NK-92 treated with Interleukin-12 subunit alpha and Interleukin-12 subunit beta, amount 100 ng/mL, for 24 hours (cell line): ENCODE data around the gene VEGFD.
A peak's percentile ranks its signal among the peaks of the same experiment; 100 is the strongest.

Experiments used
- DNase-seq: peaks from one replicate; lab custom pipeline; 2025; lab: John Stamatoyannopoulos, UW

The VEGFD gene

GRCh38 chrX:15359701-15360100 lies 24.5 kb downstream of the VEGFD start:
- no peak for DNase-seq

GRCh38 chrX:15358533-15358932 lies 25.7 kb downstream of the VEGFD start:
- DNase-seq, result no peak

DNA sequence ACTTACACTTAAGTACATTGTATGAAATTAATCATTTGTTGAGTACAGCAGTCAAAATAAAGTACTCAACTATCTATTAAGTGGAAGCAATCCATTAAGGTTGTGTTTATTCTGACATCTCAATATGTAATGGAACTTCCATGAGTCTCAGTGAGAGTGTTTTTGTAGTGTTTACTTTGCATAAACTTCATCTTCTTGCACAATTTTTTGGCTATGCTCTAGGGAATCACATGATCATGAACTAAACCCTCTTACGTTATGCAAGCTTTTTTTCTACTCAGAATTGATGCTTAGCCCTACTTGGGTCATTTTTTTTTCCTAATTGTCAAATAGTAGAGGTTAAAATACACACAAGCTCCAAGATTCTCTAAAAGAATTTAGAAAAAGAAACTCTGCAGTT lies 27.8 kb downstream of the VEGFD start:
- DNase-seq, result no peak

GRCh38 chrX:15350329-15350996 lies 33.8 kb downstream of the VEGFD start:
- no peak for DNase-seq

GRCh38 chrX:15349046-15349445 lies 35.2 kb downstream of the VEGFD start:
- no peak for DNase-seq

DNA sequence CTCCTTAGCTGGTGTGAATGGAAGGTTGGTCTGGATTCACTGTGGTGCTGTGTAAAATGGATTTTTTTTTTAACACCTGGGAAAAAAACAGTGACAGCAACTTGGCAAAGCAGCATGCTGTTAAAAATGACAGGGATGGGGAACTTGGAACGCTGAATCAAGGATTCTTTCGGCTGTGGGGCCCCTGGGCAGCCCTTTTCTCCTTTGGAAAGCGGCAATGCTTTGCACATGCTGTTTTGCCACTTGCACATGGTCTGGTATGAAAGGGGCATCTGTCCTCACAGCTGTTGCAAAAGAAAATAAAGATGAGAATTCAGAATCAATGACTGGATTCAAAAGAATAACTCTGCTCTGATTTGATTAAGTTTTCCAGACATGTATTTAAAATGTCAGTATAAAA lies 38.2 kb downstream of the VEGFD start:
- no peak for DNase-seq

DNA sequence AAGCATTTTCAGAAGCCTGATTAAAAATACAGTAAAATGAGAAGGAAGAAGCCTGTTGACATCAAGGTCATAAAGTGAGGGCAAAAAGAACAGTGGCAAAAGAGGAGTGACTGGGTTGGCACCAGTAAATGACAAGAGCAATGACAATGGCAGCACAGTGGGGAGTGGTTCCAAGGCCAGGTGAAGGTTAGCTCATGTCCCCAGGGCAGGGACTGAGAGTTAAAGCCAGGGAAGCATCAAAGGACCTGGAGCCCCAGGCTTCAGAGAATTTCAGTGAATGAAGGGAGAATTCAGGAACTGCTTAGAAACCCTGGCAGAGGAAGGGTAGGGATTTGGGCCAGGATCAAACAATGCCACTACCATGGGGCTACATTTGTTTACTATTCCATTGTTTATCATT lies 40.1 kb downstream of the VEGFD start:
- no peak for DNase-seq

- no peak for DNase-seq
Observed at GRCh38 chrX:15343075-15343476, 41.1 kb downstream of the VEGFD start.

DNA sequence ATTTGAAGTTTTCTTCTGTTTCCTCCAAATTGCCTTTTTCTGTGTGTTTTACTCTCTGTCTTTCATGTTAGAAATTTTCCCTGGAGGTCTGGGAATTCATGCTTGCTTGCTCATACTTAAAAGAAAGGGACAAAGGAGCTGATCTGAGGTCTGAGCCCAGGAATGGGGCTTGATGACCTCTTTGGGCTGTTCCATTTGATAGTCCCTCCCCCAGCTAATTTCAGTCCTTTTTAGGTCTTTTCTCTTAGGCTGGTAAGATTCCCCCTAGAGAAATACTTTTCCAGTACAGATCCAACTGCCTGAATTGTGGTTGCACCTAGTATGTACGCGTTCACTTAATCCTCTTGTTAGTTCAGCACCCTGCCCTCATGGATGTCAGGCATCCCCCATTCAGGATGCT lies 43.3 kb downstream of the VEGFD start:
- no peak for DNase-seq

GRCh38 chrX:15336023-15336413 lies 48.2 kb downstream of the VEGFD start:
- DNase-seq, result no peak

- DNase-seq, result peak; percentile 87
Observed at GRCh38 chrX:15335135-15336022, 48.8 kb downstream of the VEGFD start, which contains the start of gene PIGA. TSS of gene PIGA (minus strand) at chrX:15335523. CDS start at chrX:15331930, 3,593 bp downstream.

GRCh38 chrX:15334561-15334960 lies 49.7 kb downstream of the VEGFD start:
- DNase-seq, result no peak

- no peak for DNase-seq
Observed at GRCh38 chrX:15328821-15329220, 55.4 kb downstream of the VEGFD start.

DNA sequence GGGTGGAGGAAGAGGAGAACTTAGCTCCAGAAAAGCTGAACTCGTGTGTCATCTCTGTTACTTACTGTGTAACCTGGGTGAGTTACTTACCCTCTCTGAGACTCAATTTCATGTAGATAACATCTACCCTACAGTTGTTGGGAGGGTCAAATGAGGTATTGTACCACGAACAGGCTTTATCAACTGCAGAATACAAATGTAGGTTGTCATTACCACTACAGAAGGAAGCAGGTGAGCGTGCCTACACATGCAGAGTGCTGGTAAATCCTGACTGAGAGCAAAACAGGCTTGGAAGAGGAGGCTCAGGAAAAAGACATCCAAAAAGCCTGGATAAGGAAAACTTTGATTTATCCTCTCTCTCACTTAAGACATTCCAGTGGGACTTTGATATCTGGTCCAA lies 56.1 kb downstream of the VEGFD start:
- DNase-seq, result no peak

GRCh38 chrX:15322472-15322871 lies 61.7 kb downstream of the VEGFD start:
- no peak for DNase-seq

GRCh38 chrX:15322072-15322471 lies 62.1 kb downstream of the VEGFD start:
- DNase-seq, result no peak

DNA sequence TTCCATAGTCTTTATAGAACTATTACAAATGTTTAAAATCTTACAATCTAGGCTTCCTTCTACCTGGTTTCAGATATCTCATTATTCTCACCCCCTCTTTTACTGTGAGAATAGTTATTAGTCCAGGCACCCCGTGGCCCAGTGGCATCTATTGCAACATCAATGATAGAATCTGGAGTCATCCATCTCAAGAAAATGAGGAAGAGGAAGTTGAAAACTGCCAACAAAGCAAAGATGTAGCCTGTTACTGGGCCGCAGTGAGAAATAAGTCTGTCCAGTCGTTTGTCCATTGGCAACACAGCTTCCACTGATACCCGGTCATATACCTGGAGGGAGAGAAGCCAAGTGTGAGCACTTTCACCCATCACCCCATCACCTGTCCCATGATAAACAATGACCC lies 62.8 kb downstream of the VEGFD start:
- DNase-seq, result no peak

- DNase-seq, result no peak
Observed at GRCh38 chrX:15320297-15320696, 63.9 kb downstream of the VEGFD start.

DNA sequence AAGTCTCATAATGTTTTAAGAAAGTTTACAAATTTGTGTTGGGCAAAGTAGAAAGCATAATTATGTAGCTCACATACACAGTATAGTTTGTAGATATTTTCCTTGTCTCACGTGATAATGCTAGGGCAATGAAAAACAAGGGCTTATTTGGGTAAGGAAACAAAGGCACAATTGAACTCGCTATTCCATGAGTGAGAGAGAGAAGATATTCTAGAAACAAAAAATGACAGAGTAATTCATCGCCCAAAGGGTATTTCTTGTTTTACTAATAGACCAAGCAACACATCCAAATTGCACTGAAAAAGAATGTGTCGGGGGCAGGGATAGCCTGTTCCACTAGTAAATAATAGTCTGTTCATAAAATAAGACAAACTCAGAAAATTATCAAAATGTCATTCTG lies 65.1 kb downstream of the VEGFD start:
- no peak for DNase-seq

- DNase-seq, result no peak
Observed at GRCh38 chrX:15315509-15315908, 68.7 kb downstream of the VEGFD start, which contains the start of gene ASB11. TSS of gene ASB11 (minus strand) at chrX:15315640. CDS start at chrX:15315605, 35 bp downstream.

DNA sequence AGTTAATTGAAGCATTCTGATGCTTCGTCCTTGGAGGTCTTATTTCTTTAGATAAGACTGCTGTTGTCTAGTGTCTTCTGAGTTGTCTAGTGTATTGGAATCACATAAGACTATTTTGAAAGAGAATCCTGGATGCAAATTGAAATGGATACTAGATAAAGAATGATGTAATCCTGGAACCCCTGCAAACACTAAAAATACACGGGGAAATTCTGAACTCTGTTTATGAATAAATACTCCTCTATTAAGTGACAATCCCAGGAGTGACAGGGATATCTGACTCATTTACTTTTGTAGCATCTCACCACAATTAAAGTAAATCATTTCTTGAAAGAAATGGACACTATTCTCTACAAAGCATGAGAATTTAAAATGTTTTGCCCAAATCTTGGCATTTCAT lies 69.7 kb downstream of the VEGFD start:
- no peak for DNase-seq

GRCh38 chrX:15311119-15311518 lies 73.1 kb downstream of the VEGFD start:
- DNase-seq, result no peak

- no peak for DNase-seq
Observed at GRCh38 chrX:15310117-15310516, 74.1 kb downstream of the VEGFD start.
